Measurements from ENCODE around the gene PROP1. TPM values are rescaled to one million over a fixed set of nuclear protein-coding genes. Genes with fewer than 3 reads are reported as not detected.

The PROP1 gene
- total RNA-seq, 2 donors from 2014 or later = not detected

DNA sequence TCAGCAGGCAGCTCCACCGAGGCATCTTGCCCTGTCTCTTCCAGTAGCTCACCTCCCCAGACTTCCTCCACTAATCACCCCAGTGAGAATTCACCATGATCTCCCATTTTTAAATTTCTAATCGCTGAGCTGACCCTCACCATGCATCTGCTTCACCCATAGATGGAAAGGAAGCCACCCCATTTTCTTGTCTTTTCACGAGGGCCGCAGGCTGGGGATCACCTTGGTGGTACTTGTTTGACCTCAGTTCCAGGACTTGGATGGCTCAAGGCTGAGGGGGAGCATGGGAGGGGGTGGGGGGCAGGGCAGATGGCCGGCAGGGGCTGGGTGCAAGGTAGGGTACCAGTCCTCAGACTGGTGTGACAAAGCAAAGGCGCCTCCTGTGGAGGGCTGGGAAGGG, 3.6 kb downstream of the PROP1 start:
- H3K27me3 ChIP-seq (replicated peaks; ENCODE audit: insufficient read depth) = no peaks in the 10 kb centered on the region
- no peak overlapping the region for H3K27ac ChIP-seq
- no peak overlapping the region for H3K4me3 ChIP-seq
- no peak for TF ChIP-seq POLR2A (IDR thresholded peaks at IDR 0.05)
- WGBS = 84% methylated on average over 6 of the region's 6 CpGs
- no peak for DNase-seq (ENCODE audit: low spot score)
- H3K4me1 ChIP-seq (replicated peaks) = no peaks in the 10 kb centered on the region
- intact Hi-C loops (cut with DNase I) = no loop called here
- H3K36me3 ChIP-seq = no peaks in the 10 kb centered on the region
- H3K9me3 ChIP-seq = no peaks in the 10 kb centered on the region

DNA sequence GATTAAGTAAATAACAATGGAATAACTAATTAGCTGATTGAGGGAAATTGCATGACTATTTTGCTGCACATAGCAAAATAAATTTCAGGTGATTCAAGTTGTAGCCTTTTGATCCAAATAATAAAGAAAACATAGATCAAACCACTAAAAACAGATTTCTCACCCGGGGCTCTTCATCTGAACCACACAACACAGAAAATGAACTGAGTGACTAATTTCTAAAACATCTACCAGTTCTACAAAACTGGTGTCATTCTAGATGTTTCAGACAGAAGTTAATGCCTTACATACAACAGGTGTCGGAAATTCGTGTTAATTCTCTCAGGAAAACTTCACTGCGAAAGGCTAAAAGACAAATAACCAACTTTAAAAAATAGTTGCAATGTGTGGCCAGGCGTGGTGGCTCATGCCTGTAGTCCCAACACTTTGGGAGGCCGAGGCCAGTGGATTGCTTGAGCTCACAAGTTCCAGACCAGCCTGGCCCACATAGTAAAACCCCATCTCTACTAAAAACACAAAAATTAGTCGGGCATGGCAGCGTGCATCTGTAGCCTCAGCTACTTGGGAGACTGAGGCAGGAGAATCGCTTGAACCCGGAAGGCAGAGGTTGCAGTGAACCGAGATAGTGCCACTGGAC, 6.9 kb downstream of the PROP1 start:
- Histone ChIP-seq H3K4me3 (no peak overlapping the region), H3K9me3 (no peaks in the 10 kb centered on the region), H3K27ac (no peak overlapping the region), H3K36me3 (no peaks in the 10 kb centered on the region), H3K4me1 (replicated peaks) (no peaks in the 10 kb centered on the region), H3K27me3 (replicated peaks; ENCODE audit: insufficient read depth) (no peaks in the 10 kb centered on the region)
- 91% methylated on average over 11 of the region's 11 CpGs for WGBS
- intact Hi-C loops (cut with DNase I) = loop anchor here (10.0 kb wide), 1 partner anchor 76 kb away; no protein-coding TSS in a partner anchor
- TF ChIP-seq POLR2A (IDR thresholded peaks at IDR 0.05) (no peak), CTCF (IDR thresholded peaks at IDR 0.05) (no peak), POLR2AphosphoS5 (IDR thresholded peaks at IDR 0.05) (no peak)
- DNase-seq (ENCODE audit: low spot score) = no peak

- no peaks in the 10 kb centered on the region for H3K4me1 ChIP-seq (replicated peaks)
- intact Hi-C loops (cut with DNase I) = loop anchor here (10.0 kb wide), 1 partner anchor 77 kb away; no protein-coding TSS in a partner anchor
- no peaks in the 10 kb centered on the region for H3K9me3 ChIP-seq
- no peak overlapping the region for H3K4me3 ChIP-seq
- no peak overlapping the region for H3K27ac ChIP-seq
- no peaks in the 10 kb centered on the region for H3K27me3 ChIP-seq (replicated peaks; ENCODE audit: insufficient read depth)
- 77% methylated on average over 9 of the region's 9 CpGs for WGBS
- TF ChIP-seq POLR2A (IDR thresholded peaks at IDR 0.05) = no peak
- no peak for TF ChIP-seq POLR2AphosphoS5 (IDR thresholded peaks at IDR 0.05)
- no peak for TF ChIP-seq CTCF (IDR thresholded peaks at IDR 0.05)
- no peaks in the 10 kb centered on the region for H3K36me3 ChIP-seq
- no peak for DNase-seq (ENCODE audit: low spot score)
Measured at GRCh38 chr5:177987326-177987725, 8.7 kb downstream of the PROP1 start.

- Histone ChIP-seq H3K27ac (no peak overlapping the region), H3K27me3 (replicated peaks; ENCODE audit: insufficient read depth) (no peaks in the 10 kb centered on the region), H3K4me3 (peak overlapping the region in 1 of 2 donors; percentile 12), H3K4me1 (replicated peaks) (no peaks in the 10 kb centered on the region), H3K9me3 (no peaks in the 10 kb centered on the region), H3K36me3 (no peaks in the 10 kb centered on the region)
- TF ChIP-seq CTCF (IDR thresholded peaks at IDR 0.05) (no peak), POLR2AphosphoS5 (IDR thresholded peaks at IDR 0.05) (no peak), POLR2A (IDR thresholded peaks at IDR 0.05) (no peak)
- WGBS = 30% methylated on average over 41 of the region's 50 CpGs
- no peak for DNase-seq (ENCODE audit: low spot score)
- intact Hi-C loops (cut with DNase I) = loop anchor here (10.0 kb wide), 1 partner anchor 79 kb away; no protein-coding TSS in a partner anchor
Measured at GRCh38 chr5:177985430-177986040, 10.5 kb downstream of the PROP1 start.

DNA sequence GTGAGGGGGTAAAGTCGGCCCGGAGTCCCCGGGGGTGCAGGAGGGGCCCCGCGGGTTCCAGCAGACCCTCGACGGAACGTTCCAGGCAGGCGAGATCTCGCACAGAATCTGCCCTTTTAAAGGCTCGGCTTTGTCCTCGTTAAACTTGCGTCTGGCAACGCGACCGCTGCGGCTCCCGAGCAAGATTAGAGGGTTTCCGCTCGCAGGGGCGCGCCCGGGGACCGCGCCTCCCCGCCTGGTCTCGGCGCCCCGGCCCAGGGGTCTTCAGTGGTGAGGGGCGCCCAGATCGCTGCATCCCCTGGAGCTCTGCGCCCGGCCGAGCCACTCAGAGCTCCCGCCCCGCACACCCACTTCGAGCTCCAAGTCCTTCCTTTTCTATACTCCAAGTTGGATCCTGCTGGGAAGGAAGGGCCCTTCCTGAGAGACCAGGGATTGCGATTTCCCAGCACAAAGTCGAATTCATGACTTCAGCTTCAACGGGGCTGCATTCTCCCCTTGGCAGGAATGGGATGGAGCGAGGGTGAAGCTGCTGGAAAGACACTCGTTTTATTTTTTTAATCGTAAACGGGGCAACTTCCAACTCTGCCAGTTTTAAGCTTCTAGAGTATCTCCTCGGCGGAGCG, 11.3 kb downstream of the PROP1 start:
- Histone ChIP-seq H3K9me3 (no peaks in the 10 kb centered on the region), H3K4me1 (replicated peaks) (no peaks in the 10 kb centered on the region), H3K4me3 (peak overlapping the region in 1 of 2 donors; percentile 14), H3K36me3 (no peaks in the 10 kb centered on the region), H3K27ac (no peak overlapping the region), H3K27me3 (replicated peaks; ENCODE audit: insufficient read depth) (no peaks in the 10 kb centered on the region)
- intact Hi-C loops (cut with DNase I) = loop anchor here (10.0 kb wide), 1 partner anchor 80 kb away; no protein-coding TSS in a partner anchor
- no peak for TF ChIP-seq CTCF (IDR thresholded peaks at IDR 0.05)
- no peak for TF ChIP-seq POLR2AphosphoS5 (IDR thresholded peaks at IDR 0.05)
- TF ChIP-seq POLR2A (IDR thresholded peaks at IDR 0.05) = no peak
- no peak for DNase-seq (ENCODE audit: low spot score)
- WGBS = 3% methylated on average over 47 of the region's 47 CpGs
